Right ventricle myocardium inferior (tissue), 1 donor: ENCODE data around the gene PYGB. TPM values are rescaled to one million over a fixed set of nuclear protein-coding genes. Genes with fewer than 3 reads are reported as not detected.

Experiments used
- ATAC-seq: fragments of 200-7000 bp; cut with Tn5 transposase; one replicate; pipeline ENCODE4 v1.9.1; 2020; ENCODE audit warnings: mild to moderate bottlenecking, moderate library complexity
- DNase-seq: peaks from one replicate; pipeline ENCODE4 v3.0.0; 2021; ENCODE audit errors: missing footprints
- intact Hi-C: fragments of 100-400 bp; cut with DNase I; formaldehyde crosslinking; loops from one replicate; pipeline ENCODE4 v1.11.0; 2022
- total RNA-seq: library from RNA; stranded (reverse); fragmentation: NEBNext Ultra II Directional; extraction: Animal tissue kit (Norgen Biotek cat#: 25700); gene quantifications from one replicate; pipeline ENCODE4 v1.2.1, GENCODE V29; 2021
- donor health status: DM: no; HTN: yes; CAD: no; lungs with severe emphysema.

Gene PYGB
- total RNA-seq, 1 donor from 2014 or later, result 174 TPM

- ATAC-seq, result no peak
- intact Hi-C loops, result no loop called here
- peak; percentile 56 for DNase-seq
These were observed 37.3 kb downstream of the PYGB start for GRCh38 chr20:25285091-25285647.

GRCh38 chr20:25285856-25286798 lies 38.2 kb downstream of the PYGB start:
- intact Hi-C loops, result no loop called here
- DNase-seq (peak; percentile 51), ATAC-seq (no peak)

GRCh38 chr20:25286917-25287316 lies 39.0 kb downstream of the PYGB start:
- peak; percentile 17 for DNase-seq

GRCh38 chr20:25287631-25288290 lies 39.9 kb downstream of the PYGB start:
- DNase-seq (peak; percentile 32), ATAC-seq (no peak)

More at GRCh38 chr20:25286917-25287316, 39.0 kb downstream of the PYGB start:
- no peak for ATAC-seq
- intact Hi-C loops, result no loop called here

GRCh38 chr20:25288291-25289181 lies 40.7 kb downstream of the PYGB start:
- DNase-seq (peak; percentile 63), ATAC-seq (no peak)
- intact Hi-C loops, result no loop called here

More at GRCh38 chr20:25287631-25288290, 39.9 kb downstream of the PYGB start:
- intact Hi-C loops, result no loop called here

- DNase-seq (peak; percentile 28), ATAC-seq (no peak)
- intact Hi-C loops, result loop anchor here (5.0 to 10.0 kb wide), 2 partner anchors 38 to 235 kb away; partner anchors contain the start of gene ACSS1
These were observed 42.2 kb downstream of the PYGB start for GRCh38 chr20:25289886-25290597.

GRCh38 chr20:25290646-25291431 lies 43.0 kb downstream of the PYGB start:
- DNase-seq, result peak; percentile 73
- intact Hi-C loops, result loop anchor here (5.0 to 10.0 kb wide), 2 partner anchors 39 to 236 kb away; partner anchors contain the start of gene ACSS1
- no peak for ATAC-seq

- peak; percentile 9 for ATAC-seq
- intact Hi-C loops, result loop anchor here (5.0 to 10.0 kb wide), 2 partner anchors 39 to 237 kb away; partner anchors contain the start of gene ACSS1
- peak; percentile 69 for DNase-seq
These were observed 43.7 kb downstream of the PYGB start for GRCh38 chr20:25291432-25292133.

GRCh38 chr20:25292176-25292891 lies 44.4 kb downstream of the PYGB start:
- intact Hi-C loops, result loop anchor here (5.0 to 10.0 kb wide), 2 partner anchors 40 to 238 kb away; partner anchors contain the start of gene ACSS1
- ATAC-seq (no peak), DNase-seq (peak; percentile 69)

- ATAC-seq (peak; percentile 11), DNase-seq (no peak)
- intact Hi-C loops, result loop anchor here (5.0 to 10.0 kb wide), 2 partner anchors 41 to 239 kb away; partner anchors contain the start of gene ACSS1
These were observed 45.6 kb downstream of the PYGB start for GRCh38 chr20:25293507-25293906.

- ATAC-seq, result no peak
- intact Hi-C loops, result loop anchor here (2.0 to 10.0 kb wide), 3 partner anchors 17 to 239 kb away; partner anchors contain the start of gene ACSS1
These were observed 46.1 kb downstream of the PYGB start for GRCh38 chr20:25293910-25294458.

GRCh38 chr20:25294459-25295385 lies 46.8 kb downstream of the PYGB start:
- ATAC-seq (peak; percentile 10), DNase-seq (no peak)
- intact Hi-C loops, result loop anchor here (2.0 to 10.0 kb wide), 4 partner anchors 18 to 240 kb away; partner anchors contain the start of gene ACSS1

More at GRCh38 chr20:25293910-25294458, 46.1 kb downstream of the PYGB start:
- DNase-seq, result no peak

- intact Hi-C loops, result loop anchor here (2.0 to 10.0 kb wide), 3 partner anchors 19 to 241 kb away; partner anchors contain the start of gene ACSS1
These were observed 47.7 kb downstream of the PYGB start for GRCh38 chr20:25295386-25296093.

More at GRCh38 chr20:25295386-25296093, 47.7 kb downstream of the PYGB start:
- DNase-seq, result peak; percentile 85
- ATAC-seq, result peak; percentile 71
